Hematopoietic multipotent progenitor cell (in vitro differentiated cells): ENCODE results near the gene SLC25A2. TPM values are rescaled to one million over a fixed set of nuclear protein-coding genes. Genes with fewer than 3 reads are reported as not detected.
A peak's percentile ranks its signal among the peaks of the same experiment; 100 is the strongest.
"Not testable (repeated sequence)": the region's sequence is repeated elsewhere in the genome, so short reads cannot be mapped to it uniquely, and the experiment has no call there.

Source experiments
- DNase-seq, 3 donors: peaks; one replicate each; pipeline ENCODE4 v3.0.0-alpha.2; 2011 to 2015; ENCODE audit warnings: low read depth in 2 of 3, low spot score in 2 of 3
- total RNA-seq: library from RNA; depleted of rRNA; stranded (reverse); fragments of >200 nt; gene quantifications from one replicate; pipeline ENCODE4 v1.2.3, GENCODE V29; 2012

SLC25A2 gene
- 0.54 TPM for total RNA-seq

GRCh38 chr5:141303756-141304155 lies at the start of gene SLC25A2:
Gene SLC25A2 (minus strand): TSS chr5:141304049. CDS start chr5:141303865, 184 bp downstream.
- DNase-seq, result no peak

- DNase-seq, result no peak
Measured at GRCh38 chr5:141351591-141351990, 47.7 kb upstream of the SLC25A2 start.

GRCh38 chr5:141349917-141350619 lies 46.2 kb upstream of the SLC25A2 start, which contains the start of gene PCDHGB1:
Gene PCDHGB1 (plus strand): TSS chr5:141350099. CDS start chr5:141350261, 162 bp downstream.
- peak in 1 of 3 donors; percentile 31 for DNase-seq

- DNase-seq, result not testable (repeated sequence)
Measured at GRCh38 chr5:141346017-141346416, 42.2 kb upstream of the SLC25A2 start.

- DNase-seq, result no peak
Measured at GRCh38 chr5:141345327-141345726, 41.5 kb upstream of the SLC25A2 start.

GRCh38 chr5:141343953-141344463 lies 40.2 kb upstream of the SLC25A2 start:
- DNase-seq, result no peak

GRCh38 chr5:141343242-141343952 lies 39.5 kb upstream of the SLC25A2 start, which contains the start of gene PCDHGA3:
Gene PCDHGA3 (plus strand): TSS chr5:141343829. CDS start chr5:141344034, 205 bp downstream.
- peak in 1 of 3 donors; percentile 52 for DNase-seq

GRCh38 chr5:141342773-141343172 lies 38.9 kb upstream of the SLC25A2 start:
- DNase-seq, result no peak

GRCh38 chr5:141340781-141341354 lies 37.0 kb upstream of the SLC25A2 start:
- DNase-seq, result not testable (repeated sequence)

GRCh38 chr5:141338538-141339306 lies 34.9 kb upstream of the SLC25A2 start, which contains the start of gene PCDHGA2:
Gene PCDHGA2 (plus strand): TSS chr5:141338760.
- DNase-seq, result peak in 1 of 3 donors; percentile 60

GRCh38 chr5:141332571-141332970 lies 28.7 kb upstream of the SLC25A2 start:
- DNase-seq, result not testable (repeated sequence)

GRCh38 chr5:141330299-141331080 lies 26.6 kb upstream of the SLC25A2 start, which contains the start of gene PCDHGA1:
Gene PCDHGA1 (plus strand): TSS chr5:141330514.
- DNase-seq, result peak in 1 of 3 donors; percentile 41

GRCh38 chr5:141328231-141328630 lies 24.4 kb upstream of the SLC25A2 start:
- no peak for DNase-seq

- peak; percentile 28 to 46 (median 41) for DNase-seq
Measured at GRCh38 chr5:141326088-141326854, 22.4 kb upstream of the SLC25A2 start.

- no peak for DNase-seq
Measured at GRCh38 chr5:141322261-141322660, 18.4 kb upstream of the SLC25A2 start.

GRCh38 chr5:141320225-141321169 lies 16.6 kb upstream of the SLC25A2 start, which contains the start of gene TAF7:
Gene TAF7 (minus strand): TSS chr5:141320784. CDS start chr5:141320044, 740 bp downstream.
- peak; percentile 85 to 99 (median 95) for DNase-seq

- no peak for DNase-seq
Measured at GRCh38 chr5:141319699-141320098, 15.8 kb upstream of the SLC25A2 start.
